Muscle layer of duodenum (tissue), 2 donors: ENCODE data around the gene WAC.

ENCODE experiments used
- H3K27ac ChIP-seq: one replicate; pipeline ENCODE4 v1.7.0; 2013; ENCODE audit warnings: mild to moderate bottlenecking, low read length
- H3K27me3 ChIP-seq: one replicate; pipeline ENCODE4 v1.7.0; 2013; ENCODE audit warnings: low read depth, mild to moderate bottlenecking, control low read depth, low read length
- H3K36me3 ChIP-seq, 2 donors: one replicate each; pipeline ENCODE4 v1.7.0; 2013; ENCODE audit warnings: low read length in 2 of 2, control low read depth in 1 of 2, mild to moderate bottlenecking in 1 of 2; ENCODE audit not compliant: insufficient read depth in 2 of 2, control insufficient read depth in 1 of 2
- H3K4me1 ChIP-seq, 2 donors: one replicate each; pipeline ENCODE4 v1.7.0; 2013; ENCODE audit warnings: low read length in 2 of 2, mild to moderate bottlenecking in 2 of 2, control low read depth in 1 of 2, moderate library complexity in 1 of 2; ENCODE audit not compliant: insufficient read depth in 2 of 2, control insufficient read depth in 1 of 2
- H3K4me3 ChIP-seq, 2 donors: one replicate each; pipeline ENCODE4 v1.7.0; 2013; ENCODE audit warnings: low read length in 2 of 2, low read depth in 1 of 2, mild to moderate bottlenecking in 1 of 2
- H3K9me3 ChIP-seq, 2 donors: one replicate each; pipeline ENCODE4 v1.7.0; 2013; ENCODE audit warnings: low read length in 2 of 2, control low read depth in 1 of 2, mild to moderate bottlenecking in 1 of 2; ENCODE audit not compliant: control insufficient read depth in 1 of 2
- donor health status: healthy.

The WAC gene

GRCh38 chr10:28533571-28534304 lies 820 bp downstream of the WAC start:
- no peaks in the 10 kb centered on the region for H3K27me3 ChIP-seq
- peaks cover 10 to 30% of the 10 kb centered on the region in 2 donors for H3K4me1 ChIP-seq
- H3K36me3 ChIP-seq = peaks cover 27 to 41% of the 10 kb centered on the region in 2 donors
- no peaks in the 10 kb centered on the region for H3K9me3 ChIP-seq
- H3K4me3 ChIP-seq = peak overlapping the region; percentile 91 to 97
- H3K27ac ChIP-seq = peak overlapping the region; percentile 93

DNA sequence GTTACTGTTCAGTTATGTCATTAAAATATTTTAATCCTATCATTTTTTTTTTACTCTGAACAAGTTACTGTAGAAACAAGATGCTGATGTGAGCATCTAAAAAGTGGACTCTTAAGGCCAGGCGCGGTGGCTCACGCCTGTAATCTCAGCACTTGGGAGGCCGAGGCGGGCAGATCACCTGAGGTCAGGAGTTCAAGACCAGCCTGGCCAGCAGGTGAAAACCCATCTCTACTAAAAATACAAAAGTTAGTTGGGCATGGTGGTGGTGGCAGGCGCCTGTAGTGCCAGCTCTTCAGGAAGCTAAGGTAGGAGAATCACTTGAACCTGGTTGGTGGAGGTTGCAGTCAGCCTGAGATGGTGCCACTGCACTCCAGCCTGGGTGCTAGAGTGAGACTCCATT lies 2.9 kb downstream of the WAC start:
- Histone ChIP-seq H3K9me3 (no peaks in the 10 kb centered on the region), H3K4me3 (no peak overlapping the region), H3K27ac (no peak overlapping the region), H3K36me3 (peaks cover 44 to 49% of the 10 kb centered on the region in 2 donors), H3K4me1 (peaks cover 10 to 25% of the 10 kb centered on the region in 2 donors), H3K27me3 (no peaks in the 10 kb centered on the region)

DNA sequence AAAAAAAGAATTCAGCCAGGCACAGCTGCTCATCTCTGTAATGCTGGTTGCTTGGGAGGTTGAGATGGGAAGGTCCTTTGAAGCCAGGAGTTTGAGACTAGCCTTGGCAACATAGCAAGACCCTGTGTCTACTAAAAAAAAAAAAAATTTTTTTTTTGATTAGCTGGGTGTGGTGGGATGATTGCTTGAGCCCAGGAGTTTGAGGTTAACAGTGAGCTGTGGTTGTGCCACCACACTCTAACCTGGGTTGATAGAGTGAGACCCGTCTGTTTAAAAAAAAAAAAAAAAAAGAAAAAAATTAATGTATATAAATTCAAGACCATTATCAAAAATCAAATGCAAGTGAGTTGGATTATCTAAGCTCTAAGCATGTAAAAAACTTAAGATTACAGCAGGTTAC lies 5.7 kb downstream of the WAC start:
- no peak overlapping the region for H3K4me3 ChIP-seq
- peaks cover 10 to 29% of the 10 kb centered on the region in 2 donors for H3K4me1 ChIP-seq
- H3K36me3 ChIP-seq = peaks cover 42 to 61% of the 10 kb centered on the region in 2 donors
- no peaks in the 10 kb centered on the region for H3K9me3 ChIP-seq
- H3K27me3 ChIP-seq = no peaks in the 10 kb centered on the region
- H3K27ac ChIP-seq = no peak overlapping the region

DNA sequence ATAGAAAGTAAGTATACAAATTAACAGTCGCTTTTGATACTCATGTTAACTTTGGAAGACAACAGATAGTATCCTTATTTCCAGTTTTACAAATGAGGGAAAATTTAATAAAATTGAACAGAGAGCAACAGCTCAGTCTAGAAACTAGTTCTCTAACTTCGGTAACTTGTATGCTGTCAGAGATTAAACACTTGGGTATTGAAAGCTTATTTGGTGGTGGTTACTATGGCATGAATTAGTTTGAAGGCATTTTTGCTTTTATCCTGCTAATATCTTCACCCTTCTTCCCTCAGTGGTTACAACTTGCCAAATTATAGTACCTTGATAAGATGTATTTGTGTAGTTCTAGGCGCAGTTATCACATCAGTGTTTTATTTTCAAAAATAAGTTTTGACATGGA lies 7.2 kb downstream of the WAC start:
- H3K36me3 ChIP-seq = peaks cover 37 to 58% of the 10 kb centered on the region in 2 donors
- H3K27ac ChIP-seq = no peak overlapping the region
- no peaks in the 10 kb centered on the region for H3K9me3 ChIP-seq
- H3K4me3 ChIP-seq = no peak overlapping the region
- H3K4me1 ChIP-seq = peaks cover under 1 to 23% of the 10 kb centered on the region in 2 donors
- no peaks in the 10 kb centered on the region for H3K27me3 ChIP-seq

GRCh38 chr10:28541717-28542365 lies 8.9 kb downstream of the WAC start:
- H3K27me3 ChIP-seq = no peaks in the 10 kb centered on the region
- H3K4me3 ChIP-seq = no peak overlapping the region
- no peaks in the 10 kb centered on the region for H3K9me3 ChIP-seq
- peaks cover 0 to 19% of the 10 kb centered on the region in 2 donors for H3K4me1 ChIP-seq
- peaks cover 25 to 55% of the 10 kb centered on the region in 2 donors for H3K36me3 ChIP-seq
- no peak overlapping the region for H3K27ac ChIP-seq

GRCh38 chr10:28542728-28543127 lies 9.8 kb downstream of the WAC start:
- Histone ChIP-seq H3K36me3 (peaks cover 16 to 46% of the 10 kb centered on the region in 2 donors), H3K27me3 (no peaks in the 10 kb centered on the region), H3K27ac (no peak overlapping the region), H3K4me1 (peaks cover 0 to 19% of the 10 kb centered on the region in 2 donors), H3K9me3 (no peaks in the 10 kb centered on the region), H3K4me3 (no peak overlapping the region)

DNA sequence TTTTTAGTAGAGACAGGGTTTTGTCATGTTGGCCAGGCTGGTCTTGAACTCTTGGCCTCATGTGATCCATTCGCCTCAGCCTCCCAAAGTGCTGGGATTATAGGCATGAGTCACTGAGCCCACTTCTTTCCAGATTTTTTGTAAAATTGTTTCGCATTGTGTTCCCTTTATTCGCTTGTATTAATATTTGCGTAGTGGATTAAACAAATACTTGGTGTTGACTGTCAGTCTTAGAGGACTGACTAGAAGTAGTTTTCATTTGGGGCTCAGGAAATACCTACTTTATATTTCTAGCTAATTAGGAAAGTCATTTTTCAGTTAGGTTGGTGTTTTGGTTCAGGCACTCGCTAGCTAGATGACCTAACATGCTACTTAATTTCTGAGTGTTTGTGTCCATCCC lies 11.1 kb downstream of the WAC start:
- H3K9me3 ChIP-seq = no peaks in the 10 kb centered on the region
- H3K4me1 ChIP-seq = peaks cover 0 to 27% of the 10 kb centered on the region in 2 donors
- no peaks in the 10 kb centered on the region for H3K27me3 ChIP-seq
- no peak overlapping the region for H3K4me3 ChIP-seq
- peaks cover 17 to 39% of the 10 kb centered on the region in 2 donors for H3K36me3 ChIP-seq
- no peak overlapping the region for H3K27ac ChIP-seq

DNA sequence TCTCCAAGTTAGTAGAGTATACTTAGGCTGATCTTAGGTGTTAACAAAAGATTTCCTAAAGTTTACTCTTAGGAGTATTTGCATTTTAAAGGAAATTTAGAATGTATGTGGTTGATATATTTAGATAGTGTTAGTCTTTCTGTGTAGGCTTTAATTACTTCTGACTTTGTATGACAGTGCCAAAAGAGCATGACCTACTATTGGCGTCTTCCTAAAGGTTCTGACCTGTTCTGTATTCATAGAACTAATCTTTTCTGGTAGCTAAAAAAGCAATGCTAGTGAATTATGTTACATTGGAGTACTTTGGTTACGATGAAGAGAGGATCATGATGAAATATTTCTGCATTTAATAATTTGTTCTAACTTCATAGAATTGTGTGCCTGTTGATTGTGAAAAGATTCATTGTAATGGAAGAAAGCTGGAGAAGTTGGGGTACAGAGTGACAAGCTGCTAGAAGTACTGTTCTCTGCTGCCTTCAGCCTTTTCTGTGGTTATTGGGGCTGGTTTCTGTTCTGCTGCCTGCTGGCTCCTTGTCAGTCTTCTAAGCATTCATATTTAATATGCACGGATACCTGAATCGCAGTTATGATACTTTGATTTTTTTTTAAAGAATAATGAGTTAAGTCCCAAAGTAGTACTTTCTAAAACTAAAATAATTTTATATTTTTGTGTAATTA lies 13.2 kb downstream of the WAC start:
- no peaks in the 10 kb centered on the region for H3K9me3 ChIP-seq
- peaks cover 17 to 32% of the 10 kb centered on the region in 2 donors for H3K36me3 ChIP-seq
- no peak overlapping the region for H3K27ac ChIP-seq
- no peaks in the 10 kb centered on the region for H3K27me3 ChIP-seq
- H3K4me1 ChIP-seq = peaks cover 5 to 42% of the 10 kb centered on the region in 2 donors
- no peak overlapping the region for H3K4me3 ChIP-seq

DNA sequence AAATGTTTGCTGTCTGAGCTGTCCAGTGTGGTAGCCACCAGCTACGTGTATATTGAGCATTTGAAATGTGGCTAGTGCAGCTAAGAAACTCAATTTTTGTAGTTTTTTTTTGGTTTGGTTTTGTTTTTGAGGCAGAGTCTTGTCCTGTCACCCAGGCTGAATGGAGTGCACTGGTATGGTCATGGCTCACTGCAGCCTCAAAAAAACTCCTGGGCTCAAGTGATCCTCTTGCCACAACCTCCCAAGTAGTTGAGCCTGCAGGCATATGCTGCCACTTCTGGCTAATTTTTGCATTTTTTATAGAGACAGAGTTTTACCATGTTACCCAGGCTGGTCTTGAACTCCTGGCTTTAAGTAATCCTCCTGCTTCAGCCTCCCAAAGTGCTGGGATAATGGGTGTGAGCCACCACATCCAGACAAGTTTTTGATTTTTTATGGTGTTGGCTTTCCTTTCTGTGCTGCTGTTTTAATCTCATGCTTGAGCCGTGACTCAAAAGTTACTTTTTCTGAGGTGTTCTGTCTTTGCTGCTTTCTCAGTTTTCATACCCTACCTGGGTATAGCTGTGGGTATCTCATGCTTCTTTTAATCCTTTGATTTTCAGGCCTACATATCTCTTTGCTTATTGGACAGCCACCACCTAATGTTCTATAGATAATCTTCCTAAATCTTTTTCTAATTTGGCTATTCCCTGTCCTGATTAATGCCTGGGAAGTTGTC lies 16.0 kb downstream of the WAC start:
- H3K9me3 ChIP-seq = no peaks in the 10 kb centered on the region
- H3K27ac ChIP-seq = no peak overlapping the region
- no peaks in the 10 kb centered on the region for H3K27me3 ChIP-seq
- H3K4me3 ChIP-seq = no peak overlapping the region
- H3K36me3 ChIP-seq = peaks cover 15 to 18% of the 10 kb centered on the region in 2 donors
- peaks cover 6 to 50% of the 10 kb centered on the region in 2 donors for H3K4me1 ChIP-seq

- Histone ChIP-seq H3K27ac (no peak overlapping the region), H3K36me3 (peaks cover 8 to 21% of the 10 kb centered on the region in 2 donors), H3K27me3 (no peaks in the 10 kb centered on the region), H3K9me3 (no peaks in the 10 kb centered on the region), H3K4me3 (no peak overlapping the region), H3K4me1 (peaks cover 6 to 61% of the 10 kb centered on the region in 2 donors)
Measured at GRCh38 chr10:28551086-28551485, 18.2 kb downstream of the WAC start.

- H3K4me3 ChIP-seq = no peak overlapping the region
- H3K36me3 ChIP-seq = peaks cover 7 to 21% of the 10 kb centered on the region in 2 donors
- no peaks in the 10 kb centered on the region for H3K27me3 ChIP-seq
- peaks cover 6 to 69% of the 10 kb centered on the region in 2 donors for H3K4me1 ChIP-seq
- H3K27ac ChIP-seq = no peak overlapping the region
- H3K9me3 ChIP-seq = no peaks in the 10 kb centered on the region
Measured at GRCh38 chr10:28552775-28553174, 19.9 kb downstream of the WAC start.
